A673 (cell line): ENCODE measurements around the gene LRRC71. TPM values are rescaled to one million over a fixed set of nuclear protein-coding genes. Genes with fewer than 3 reads are reported as not detected.

Experiments used
- BruUV-seq: library from RNA; stranded (reverse); fragments of 400-500 nt; replicated peaks from 2 replicates; lab custom pipeline; 2021; lab: Mats Ljungman, UMichigan
- CTCF ChIA-PET: fragments of 300-600 bp; sonication (Branson Sonifier 250); formaldehyde crosslinking; loops from one replicate; lab custom pipeline; 2022; ENCODE audit warnings: antibody characterized with exemption; lab: Charles Lee
- POLR2A ChIA-PET: fragments of 300-600 bp; sonication (Branson Sonifier 250); formaldehyde crosslinking; loops from one replicate; lab custom pipeline; 2022; ENCODE audit warnings: antibody characterized with exemption; ENCODE audit not compliant: low non-redundant PET; lab: Charles Lee
- DNase-seq: peaks from one replicate; pipeline ENCODE4 v3.0.0-alpha.2; 2015; ENCODE audit warnings: low spot score
- H3K27ac ChIP-seq: fragments of 200-600 bp; sonication (generic); 2 replicates; pipeline ENCODE4 v1.5.1; 2016; ENCODE audit warnings: mixed run types, low read depth, mild to moderate bottlenecking, mixed read lengths, antibody characterized with exemption, low read length; ENCODE audit not compliant: poor library complexity, severe bottlenecking
- H3K27me3 ChIP-seq: fragments of 200-600 bp; sonication (generic); replicated peaks from 2 replicates; pipeline ENCODE4 v1.6.1; 2017; ENCODE audit warnings: mixed run types, low read depth, mild to moderate bottlenecking, mixed read lengths, antibody characterized with exemption, low read length; ENCODE audit not compliant: insufficient read depth, poor library complexity
- H3K36me3 ChIP-seq: fragments of 200-600 bp; sonication (generic); 2 replicates; pipeline ENCODE4 v1.6.1; 2016; ENCODE audit warnings: mixed run types, mild to moderate bottlenecking, mixed read lengths, antibody characterized with exemption, low read length; ENCODE audit not compliant: insufficient read depth, poor library complexity, severe bottlenecking
- H3K4me1 ChIP-seq: fragments of 200-600 bp; sonication (generic); 2 replicates; pipeline ENCODE4 v1.6.1; 2017; ENCODE audit warnings: mixed run types, mild to moderate bottlenecking, mixed read lengths, antibody characterized with exemption, low read length; ENCODE audit not compliant: insufficient read depth, poor library complexity, severe bottlenecking
- H3K4me3 ChIP-seq: fragments of 200-600 bp; sonication (generic); 2 replicates; pipeline ENCODE4 v1.5.1; 2016; ENCODE audit warnings: low read depth, mixed run types, mild to moderate bottlenecking, mixed read lengths, low read length; ENCODE audit not compliant: poor library complexity, severe bottlenecking
- H3K9me3 ChIP-seq: fragments of 200-600 bp; sonication (generic); 2 replicates; pipeline ENCODE4 v1.6.1; 2016; ENCODE audit warnings: mixed run types, low read depth, mild to moderate bottlenecking, mixed read lengths, antibody characterized with exemption, low read length; ENCODE audit not compliant: poor library complexity, severe bottlenecking
- EZH2 ChIP-seq: fragments of 200-600 bp; sonication (generic); IDR thresholded peaks from 2 replicates; pipeline ENCODE4 v1.6.1; 2017; ENCODE audit warnings: borderline replicate concordance, low read depth, mild to moderate bottlenecking, mixed read lengths, antibody characterized with exemption, low read length; ENCODE audit not compliant: poor library complexity, severe bottlenecking
- intact Hi-C: fragments of 100-400 bp; cut with micrococcal nuclease; formaldehyde crosslinking; loops from one replicate; pipeline ENCODE4 v1.10.0; 2022; ENCODE audit not compliant: unreplicated experiment
- total RNA-seq: library from RNA; stranded (reverse); gene quantifications from 2 replicates; pipeline ENCODE4 v1.2.3, GENCODE V29; 2021
- TF ChIP-seq, protein P1 (sequence below): fragments of 300-800, 200-600 bp; sonication (generic); conservative IDR thresholded peaks from 2 replicates; pipeline ENCODE4 v1.5.1; 2017; ENCODE audit warnings: low read depth, mild to moderate bottlenecking, antibody characterized with exemption, low read length, moderate library complexity, mixed read lengths

LRRC71 gene
- total RNA-seq, 1 experiment from 2014 or later: not detected

DNA sequence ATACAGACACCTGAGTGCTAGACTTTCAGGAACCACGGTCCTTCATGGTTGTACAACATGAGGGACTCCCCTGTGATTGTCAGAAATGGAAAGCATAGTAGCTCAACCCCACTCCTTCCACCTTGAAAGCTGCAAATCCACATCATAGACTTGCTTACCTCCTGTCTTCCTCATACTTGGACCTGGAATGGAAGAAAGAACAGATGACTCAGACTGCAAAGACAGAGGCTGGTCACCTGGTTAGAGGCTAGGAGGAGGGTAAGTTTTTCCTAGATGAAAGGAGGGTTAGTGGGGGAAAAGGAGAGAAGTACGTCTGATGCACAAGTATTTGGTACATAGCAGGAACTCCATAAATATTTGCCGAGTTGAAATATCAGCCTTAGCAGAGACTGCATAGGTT is 37.2 kb downstream of the LRRC71 start:
- Histone ChIP-seq H3K36me3 (peaks cover 27% of the 10 kb centered on the region), H3K4me1 (no peaks in the 10 kb centered on the region), H3K27ac (no peak overlapping the region), H3K9me3 (no peaks in the 10 kb centered on the region), H3K4me3 (no peak overlapping the region), H3K27me3 (no peaks in the 10 kb centered on the region)
- ChIA-PET CTCF (no interaction called here), POLR2A (no interaction called here)
- no TSS peak for BruUV-seq
- no peak for DNase-seq
- no peak for TF ChIP-seq EZH2
- TF ChIP-seq, protein P1, sequence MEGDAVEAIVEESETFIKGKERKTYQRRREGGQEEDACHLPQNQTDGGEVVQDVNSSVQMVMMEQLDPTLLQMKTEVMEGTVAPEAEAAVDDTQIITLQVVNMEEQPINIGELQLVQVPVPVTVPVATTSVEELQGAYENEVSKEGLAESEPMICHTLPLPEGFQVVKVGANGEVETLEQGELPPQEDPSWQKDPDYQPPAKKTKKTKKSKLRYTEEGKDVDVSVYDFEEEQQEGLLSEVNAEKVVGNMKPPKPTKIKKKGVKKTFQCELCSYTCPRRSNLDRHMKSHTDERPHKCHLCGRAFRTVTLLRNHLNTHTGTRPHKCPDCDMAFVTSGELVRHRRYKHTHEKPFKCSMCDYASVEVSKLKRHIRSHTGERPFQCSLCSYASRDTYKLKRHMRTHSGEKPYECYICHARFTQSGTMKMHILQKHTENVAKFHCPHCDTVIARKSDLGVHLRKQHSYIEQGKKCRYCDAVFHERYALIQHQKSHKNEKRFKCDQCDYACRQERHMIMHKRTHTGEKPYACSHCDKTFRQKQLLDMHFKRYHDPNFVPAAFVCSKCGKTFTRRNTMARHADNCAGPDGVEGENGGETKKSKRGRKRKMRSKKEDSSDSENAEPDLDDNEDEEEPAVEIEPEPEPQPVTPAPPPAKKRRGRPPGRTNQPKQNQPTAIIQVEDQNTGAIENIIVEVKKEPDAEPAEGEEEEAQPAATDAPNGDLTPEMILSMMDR: no peak
- intact Hi-C loops: no loop called here

DNA sequence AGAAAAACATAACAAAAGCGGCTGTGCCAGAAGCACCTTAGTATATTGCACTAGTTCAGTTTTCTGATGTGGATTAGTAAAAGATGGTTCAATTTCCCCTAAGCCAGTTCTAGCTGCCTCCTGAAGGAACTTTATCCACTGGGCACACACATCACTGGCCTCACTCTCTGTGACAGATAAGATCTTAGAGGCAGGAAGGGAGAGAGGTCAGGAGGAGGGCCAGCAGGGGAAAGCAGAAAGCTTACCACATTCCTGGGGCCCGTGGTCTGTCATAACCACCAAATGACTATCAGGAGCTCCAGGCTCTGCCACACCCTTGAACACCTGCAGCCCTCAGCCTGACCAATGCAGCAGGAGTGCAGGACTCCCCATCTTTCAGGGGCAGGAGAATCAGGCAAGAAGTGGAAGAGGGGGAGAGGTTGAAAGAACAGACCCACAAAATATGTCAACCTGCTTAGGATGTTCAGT is 37.8 kb downstream of the LRRC71 start:
- CTCF ChIA-PET: no interaction called here
- no TSS peak for BruUV-seq

DNA sequence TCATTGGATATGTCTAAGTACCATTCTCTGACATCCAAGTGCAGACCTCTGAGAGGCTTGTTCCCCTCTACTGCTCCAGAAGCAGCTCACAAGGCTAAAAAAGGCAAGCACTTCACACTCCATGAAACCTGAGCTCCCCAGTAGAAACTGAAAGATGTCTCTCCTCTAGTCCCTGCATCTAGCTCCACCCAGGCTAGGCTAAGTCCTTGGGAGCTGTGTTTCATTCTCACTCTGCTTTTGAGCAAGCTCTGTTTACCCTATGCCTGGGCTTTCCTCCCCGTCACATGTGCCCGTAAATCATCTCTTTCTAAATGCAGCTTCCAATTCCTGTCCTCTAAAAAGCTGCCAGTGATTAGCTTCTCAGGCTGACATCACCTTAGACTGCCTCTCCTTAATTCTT is 39.0 kb downstream of the LRRC71 start:
- TF ChIP-seq EZH2: no peak
- TF ChIP-seq, protein P1: no peak
- Histone ChIP-seq H3K27ac (no peak overlapping the region), H3K9me3 (no peaks in the 10 kb centered on the region), H3K4me3 (no peak overlapping the region), H3K4me1 (no peaks in the 10 kb centered on the region), H3K36me3 (peaks cover 27% of the 10 kb centered on the region), H3K27me3 (no peaks in the 10 kb centered on the region)
- CTCF ChIA-PET: interaction anchor here (0.7 kb wide), 1 partner anchor 30 kb away, joined by 4 read pairs; no protein-coding TSS in a partner anchor
- BruUV-seq: no TSS peak
- intact Hi-C loops: no loop called here
- no peak for DNase-seq
- POLR2A ChIA-PET: no interaction called here

More for the DNA sequence above, 37.8 kb downstream of the LRRC71 start:
- no peak for DNase-seq
- Histone ChIP-seq H3K4me1 (no peaks in the 10 kb centered on the region), H3K4me3 (no peak overlapping the region), H3K36me3 (peaks cover 27% of the 10 kb centered on the region), H3K27me3 (no peaks in the 10 kb centered on the region), H3K27ac (no peak overlapping the region), H3K9me3 (no peaks in the 10 kb centered on the region)
- TF ChIP-seq, protein P1: no peak
- TF ChIP-seq EZH2: no peak
- intact Hi-C loops: no loop called here
- POLR2A ChIA-PET: no interaction called here
